ENCODE data around the gene RABL3.

RABL3 gene

GRCh38 chr3:120646771-120647432 is 95.4 kb downstream of the RABL3 start:
- no peak overlapping the region for H2AFZ ChIP-seq (ENCODE audit: low read length)

DNA sequence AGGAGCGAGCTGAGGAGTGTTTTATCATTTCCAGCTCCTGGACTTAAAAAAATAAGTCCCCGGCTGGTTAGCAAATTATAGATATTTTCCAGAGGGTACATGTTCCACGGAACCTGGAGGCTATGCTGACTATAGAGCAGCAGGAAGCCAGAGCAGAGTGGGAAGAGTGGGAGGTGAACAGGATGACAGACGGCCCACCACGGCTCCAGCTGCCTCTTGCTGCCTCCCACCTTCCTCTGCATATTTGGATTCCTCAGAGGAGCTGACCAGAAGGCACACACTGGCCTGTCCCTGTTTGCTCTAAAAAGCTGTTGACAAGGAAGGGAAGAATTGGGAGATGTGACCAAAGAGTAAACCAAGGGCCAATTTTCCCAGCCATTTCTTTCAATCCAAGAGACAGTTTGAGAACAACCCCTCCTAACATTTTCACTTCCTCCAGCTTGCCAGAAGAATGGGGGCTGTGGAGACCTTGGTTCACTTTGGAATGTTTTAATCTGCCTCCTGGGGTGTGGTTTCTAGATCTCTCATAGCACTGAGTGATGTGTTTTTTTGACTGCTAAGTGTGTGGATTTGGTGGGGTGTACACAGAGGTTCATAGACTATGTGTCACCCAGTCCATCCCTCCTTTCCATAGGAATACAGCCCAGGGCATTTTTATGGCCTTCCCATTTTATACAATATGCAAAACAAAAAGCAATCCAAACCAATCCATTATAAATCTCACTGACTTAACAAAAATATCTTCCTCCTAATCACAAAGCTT is 97.1 kb downstream of the RABL3 start:
- H3K4me1 ChIP-seq (ENCODE audit: insufficient read depth, low read length, severe bottlenecking): no peaks in the 10 kb centered on the region
- H3K9me3 ChIP-seq (ENCODE audit: low read length): no peaks in the 10 kb centered on the region
- no peak for TF ChIP-seq EZH2 (IDR thresholded peaks at IDR 0.05; ENCODE audit: borderline replicate concordance, low read length)
- TF ChIP-seq CTCF (IDR thresholded peaks at IDR 0.05; ENCODE audit: low read length): no peak
- H3K4me2 ChIP-seq (ENCODE audit: low read length): no peak overlapping the region
- no peak overlapping the region for H3K4me3 ChIP-seq (ENCODE audit: low read depth, low read length, poor library complexity, severe bottlenecking)
- H4K20me1 ChIP-seq (ENCODE audit: insufficient read depth, low read length): no peaks in the 10 kb centered on the region
- H2AFZ ChIP-seq (ENCODE audit: low read length): no peak overlapping the region
- H3K9me2 ChIP-seq (ENCODE audit: low read depth, low read length): no peaks in the 10 kb centered on the region
- H3F3A ChIP-seq (ENCODE audit: insufficient read depth, low read length): no peaks in the 10 kb centered on the region
- no peak overlapping the region for H3K9ac ChIP-seq (ENCODE audit: low read length)
- no peaks in the 10 kb centered on the region for H3K27me3 ChIP-seq (ENCODE audit: insufficient read depth, low read length)
- no peak overlapping the region for H3K27ac ChIP-seq (ENCODE audit: low read depth, low read length, poor library complexity, severe bottlenecking)
- no peaks in the 10 kb centered on the region for H3K36me3 ChIP-seq (ENCODE audit: insufficient read depth, low read length)
- no peaks in the 10 kb centered on the region for H3K79me2 ChIP-seq (ENCODE audit: insufficient read depth, low read length)

More at GRCh38 chr3:120646771-120647432, 95.4 kb downstream of the RABL3 start:
- no peaks in the 10 kb centered on the region for H3K9me2 ChIP-seq (ENCODE audit: low read depth, low read length)
- H3K9ac ChIP-seq (ENCODE audit: low read length): no peak overlapping the region
- H3F3A ChIP-seq (ENCODE audit: insufficient read depth, low read length): no peaks in the 10 kb centered on the region
- H3K27me3 ChIP-seq (ENCODE audit: insufficient read depth, low read length): no peaks in the 10 kb centered on the region
- no peak overlapping the region for H3K4me2 ChIP-seq (ENCODE audit: low read length)
- no peaks in the 10 kb centered on the region for H3K9me3 ChIP-seq (ENCODE audit: low read length)
- no peaks in the 10 kb centered on the region for H3K36me3 ChIP-seq (ENCODE audit: insufficient read depth, low read length)
- TF ChIP-seq CTCF (IDR thresholded peaks at IDR 0.05; ENCODE audit: low read length): no peak
- TF ChIP-seq EZH2 (IDR thresholded peaks at IDR 0.05; ENCODE audit: borderline replicate concordance, low read length): no peak
- no peak overlapping the region for H3K27ac ChIP-seq (ENCODE audit: low read depth, low read length, poor library complexity, severe bottlenecking)
- no peak overlapping the region for H3K4me3 ChIP-seq (ENCODE audit: low read depth, low read length, poor library complexity, severe bottlenecking)
- H3K4me1 ChIP-seq (ENCODE audit: insufficient read depth, low read length, severe bottlenecking): no peaks in the 10 kb centered on the region
- H3K79me2 ChIP-seq (ENCODE audit: insufficient read depth, low read length): no peaks in the 10 kb centered on the region
- H4K20me1 ChIP-seq (ENCODE audit: insufficient read depth, low read length): no peaks in the 10 kb centered on the region

DNA sequence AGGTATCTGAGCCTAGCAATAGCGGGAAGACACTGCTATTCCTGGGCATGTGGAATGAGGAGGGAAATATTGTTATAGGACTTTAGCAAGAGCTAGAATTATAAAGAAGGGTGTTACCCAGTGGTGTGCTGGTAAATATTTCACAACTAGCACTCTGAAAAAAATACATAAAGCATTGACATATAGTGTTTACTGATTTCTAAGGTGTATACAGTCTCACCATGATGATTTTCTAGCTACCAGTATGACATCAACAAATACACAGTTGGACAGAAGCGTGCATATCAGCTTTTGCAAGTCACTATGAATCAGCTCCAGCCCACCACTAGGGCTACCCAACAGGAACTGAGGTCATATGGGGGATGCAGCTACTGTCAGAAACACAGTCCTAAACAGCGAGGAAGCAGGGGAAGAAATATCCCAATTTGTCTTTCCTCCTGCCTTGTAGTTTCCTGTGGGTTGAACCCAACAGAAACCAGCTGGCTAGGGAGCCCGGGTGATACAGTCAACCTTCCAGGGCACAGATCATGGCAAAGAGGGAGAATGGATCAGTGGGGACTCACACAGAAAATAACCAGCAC is 99.9 kb downstream of the RABL3 start:
- Histone ChIP-seq H3K4me2 (ENCODE audit: low read length) (no peak overlapping the region), H3K9ac (ENCODE audit: low read length) (no peak overlapping the region), H3K27ac (ENCODE audit: low read depth, low read length, poor library complexity, severe bottlenecking) (no peak overlapping the region), H3K36me3 (ENCODE audit: insufficient read depth, low read length) (no peaks in the 10 kb centered on the region), H3K27me3 (ENCODE audit: insufficient read depth, low read length) (no peaks in the 10 kb centered on the region), H3K79me2 (ENCODE audit: insufficient read depth, low read length) (no peaks in the 10 kb centered on the region), H4K20me1 (ENCODE audit: insufficient read depth, low read length) (no peaks in the 10 kb centered on the region), H3K9me2 (ENCODE audit: low read depth, low read length) (no peaks in the 10 kb centered on the region), H3K9me3 (ENCODE audit: low read length) (no peaks in the 10 kb centered on the region), H3F3A (ENCODE audit: insufficient read depth, low read length) (no peaks in the 10 kb centered on the region), H3K4me3 (ENCODE audit: low read depth, low read length, poor library complexity, severe bottlenecking) (no peak overlapping the region), H3K4me1 (ENCODE audit: insufficient read depth, low read length, severe bottlenecking) (no peaks in the 10 kb centered on the region), H2AFZ (ENCODE audit: low read length) (no peak overlapping the region)
- TF ChIP-seq EZH2 (IDR thresholded peaks at IDR 0.05; ENCODE audit: borderline replicate concordance, low read length): no peak
- no peak for TF ChIP-seq CTCF (IDR thresholded peaks at IDR 0.05; ENCODE audit: low read length)

Measured in OCI-LY1 (cell line).